ENCODE measurements around the gene IFFO2. TPM values are rescaled to one million over a fixed set of nuclear protein-coding genes. Genes with fewer than 3 reads are reported as not detected.

IFFO2 gene
- total and polyA plus RNA-seq, 2 of the 13 experiments (the other 11 are each of a cell fraction or from before 2014, with no cell fraction given): 7.3 to 16.7 TPM

DNA sequence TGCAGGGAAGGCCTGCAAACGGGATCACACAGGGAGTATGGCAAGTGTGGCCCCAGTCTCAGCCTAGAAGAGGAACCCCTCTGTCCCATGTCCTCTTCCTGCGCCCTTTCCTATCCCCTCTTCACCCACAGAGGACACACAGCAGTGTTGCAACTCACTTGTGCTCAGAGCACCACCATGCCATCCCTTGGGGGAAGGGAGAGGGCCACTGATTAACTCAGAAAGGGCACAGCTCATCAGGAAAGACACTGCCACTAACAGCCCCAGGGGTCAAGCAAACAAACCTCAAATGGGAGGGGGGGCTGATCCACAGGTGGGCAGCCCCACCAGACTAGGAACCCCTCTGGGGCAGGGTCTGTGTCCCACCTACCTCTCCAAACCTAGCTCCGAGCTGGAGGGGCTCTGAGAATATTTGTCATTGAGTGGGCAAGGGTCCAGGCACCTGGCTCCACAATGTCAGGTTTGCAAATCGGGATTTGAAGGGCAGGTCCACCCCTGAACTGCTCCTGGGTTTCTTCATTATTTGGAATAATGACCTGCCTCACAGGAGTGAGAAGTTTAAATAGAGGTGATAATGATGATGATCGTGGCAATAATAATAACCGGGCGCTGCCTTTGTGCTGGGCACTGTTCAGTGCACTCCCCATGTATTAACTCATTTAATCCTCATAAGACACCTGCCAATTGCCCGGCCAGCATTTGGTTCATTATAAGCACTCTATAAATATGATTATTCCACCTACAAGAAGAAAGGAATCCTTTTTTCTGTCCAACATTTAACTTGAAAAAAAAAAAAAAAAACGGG lies 55.1 kb downstream of the IFFO2 start (continued):
- TF ChIP-seq, protein P1, sequence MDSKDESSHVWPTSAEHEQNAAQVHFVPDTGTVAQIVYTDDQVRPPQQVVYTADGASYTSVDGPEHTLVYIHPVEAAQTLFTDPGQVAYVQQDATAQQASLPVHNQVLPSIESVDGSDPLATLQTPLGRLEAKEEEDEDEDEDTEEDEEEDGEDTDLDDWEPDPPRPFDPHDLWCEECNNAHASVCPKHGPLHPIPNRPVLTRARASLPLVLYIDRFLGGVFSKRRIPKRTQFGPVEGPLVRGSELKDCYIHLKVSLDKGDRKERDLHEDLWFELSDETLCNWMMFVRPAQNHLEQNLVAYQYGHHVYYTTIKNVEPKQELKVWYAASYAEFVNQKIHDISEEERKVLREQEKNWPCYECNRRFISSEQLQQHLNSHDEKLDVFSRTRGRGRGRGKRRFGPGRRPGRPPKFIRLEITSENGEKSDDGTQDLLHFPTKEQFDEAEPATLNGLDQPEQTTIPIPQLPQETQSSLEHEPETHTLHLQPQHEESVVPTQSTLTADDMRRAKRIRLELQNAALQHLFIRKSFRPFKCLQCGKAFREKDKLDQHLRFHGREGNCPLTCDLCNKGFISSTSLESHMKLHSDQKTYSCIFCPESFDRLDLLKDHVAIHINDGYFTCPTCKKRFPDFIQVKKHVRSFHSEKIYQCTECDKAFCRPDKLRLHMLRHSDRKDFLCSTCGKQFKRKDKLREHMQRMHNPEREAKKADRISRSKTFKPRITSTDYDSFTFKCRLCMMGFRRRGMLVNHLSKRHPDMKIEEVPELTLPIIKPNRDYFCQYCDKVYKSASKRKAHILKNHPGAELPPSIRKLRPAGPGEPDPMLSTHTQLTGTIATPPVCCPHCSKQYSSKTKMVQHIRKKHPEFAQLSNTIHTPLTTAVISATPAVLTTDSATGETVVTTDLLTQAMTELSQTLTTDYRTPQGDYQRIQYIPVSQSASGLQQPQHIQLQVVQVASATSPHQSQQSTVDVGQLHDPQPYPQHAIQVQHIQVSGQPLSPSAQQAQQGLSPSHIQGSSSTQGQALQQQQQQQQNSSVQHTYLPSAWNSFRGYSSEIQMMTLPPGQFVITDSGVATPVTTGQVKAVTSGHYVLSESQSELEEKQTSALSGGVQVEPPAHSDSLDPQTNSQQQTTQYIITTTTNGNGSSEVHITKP (CRISPR knock-in tag; IDR thresholded peaks at IDR 0.05; ENCODE audit: low read depth): peak; percentile 94
- no peak for TF ChIP-seq JUN (CRISPR knock-in tag; IDR thresholded peaks at IDR 0.05)
- TF ChIP-seq, protein P2, sequence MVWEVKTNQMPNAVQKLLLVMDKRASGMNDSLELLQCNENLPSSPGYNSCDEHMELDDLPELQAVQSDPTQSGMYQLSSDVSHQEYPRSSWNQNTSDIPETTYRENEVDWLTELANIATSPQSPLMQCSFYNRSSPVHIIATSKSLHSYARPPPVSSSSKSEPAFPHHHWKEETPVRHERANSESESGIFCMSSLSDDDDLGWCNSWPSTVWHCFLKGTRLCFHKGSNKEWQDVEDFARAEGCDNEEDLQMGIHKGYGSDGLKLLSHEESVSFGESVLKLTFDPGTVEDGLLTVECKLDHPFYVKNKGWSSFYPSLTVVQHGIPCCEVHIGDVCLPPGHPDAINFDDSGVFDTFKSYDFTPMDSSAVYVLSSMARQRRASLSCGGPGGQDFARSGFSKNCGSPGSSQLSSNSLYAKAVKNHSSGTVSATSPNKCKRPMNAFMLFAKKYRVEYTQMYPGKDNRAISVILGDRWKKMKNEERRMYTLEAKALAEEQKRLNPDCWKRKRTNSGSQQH (CRISPR knock-in tag; IDR thresholded peaks at IDR 0.05; ENCODE audit: low read depth): peak; percentile 95
- peak; percentile 75 for TF ChIP-seq ATF2 (CRISPR knock-in tag; IDR thresholded peaks at IDR 0.05)
- no peak for TF ChIP-seq ZFP62 (CRISPR knock-in tag; IDR thresholded peaks at IDR 0.05)
- TF ChIP-seq CREBL2 (CRISPR knock-in tag; IDR thresholded peaks at IDR 0.05; ENCODE audit: borderline replicate concordance): no peak
- no peak for TF ChIP-seq ZNF282 (IDR thresholded peaks at IDR 0.05; ENCODE audit: partially characterized antibody)
- TF ChIP-seq ERF (CRISPR knock-in tag; IDR thresholded peaks at IDR 0.05): peak; percentile 67; the same call in 1 of the 2 replicates
- TF ChIP-seq FIP1L1 (IDR thresholded peaks at IDR 0.05; ENCODE audit: borderline replicate concordance, insufficient read depth, low read depth, low read length): 0 out of 2 replicates have a peak, but pooled peaks have one; percentile 47
- TF ChIP-seq ZNF124 (CRISPR knock-in tag; IDR thresholded peaks at IDR 0.05): 0 out of 2 replicates have a peak, but pooled peaks have one; percentile 61
- TF ChIP-seq PITX1 (CRISPR knock-in tag; IDR thresholded peaks at IDR 0.05): no peak; the same call in none of the 2 replicates
- TF ChIP-seq KAT8 (CRISPR knock-in tag; IDR thresholded peaks at IDR 0.05): peak; percentile 55; the same call in 1 of the 2 replicates
- TF ChIP-seq, protein P3, sequence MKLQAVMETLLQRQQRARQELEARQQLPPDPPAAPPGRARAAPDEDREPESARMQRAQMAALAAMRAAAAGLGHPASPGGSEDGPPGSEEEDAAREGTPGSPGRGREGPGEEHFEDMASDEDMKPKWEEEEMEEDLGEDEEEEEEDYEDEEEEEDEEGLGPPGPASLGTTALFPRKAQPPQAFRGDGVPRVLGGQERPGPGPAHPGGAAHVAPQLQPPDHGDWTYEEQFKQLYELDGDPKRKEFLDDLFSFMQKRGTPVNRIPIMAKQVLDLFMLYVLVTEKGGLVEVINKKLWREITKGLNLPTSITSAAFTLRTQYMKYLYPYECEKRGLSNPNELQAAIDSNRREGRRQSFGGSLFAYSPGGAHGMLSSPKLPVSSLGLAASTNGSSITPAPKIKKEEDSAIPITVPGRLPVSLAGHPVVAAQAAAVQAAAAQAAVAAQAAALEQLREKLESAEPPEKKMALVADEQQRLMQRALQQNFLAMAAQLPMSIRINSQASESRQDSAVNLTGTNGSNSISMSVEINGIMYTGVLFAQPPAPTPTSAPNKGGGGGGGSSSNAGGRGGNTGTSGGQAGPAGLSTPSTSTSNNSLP (IDR thresholded peaks at IDR 0.05; ENCODE audit: low read depth, low read length): no peak
- TF ChIP-seq, protein P4, sequence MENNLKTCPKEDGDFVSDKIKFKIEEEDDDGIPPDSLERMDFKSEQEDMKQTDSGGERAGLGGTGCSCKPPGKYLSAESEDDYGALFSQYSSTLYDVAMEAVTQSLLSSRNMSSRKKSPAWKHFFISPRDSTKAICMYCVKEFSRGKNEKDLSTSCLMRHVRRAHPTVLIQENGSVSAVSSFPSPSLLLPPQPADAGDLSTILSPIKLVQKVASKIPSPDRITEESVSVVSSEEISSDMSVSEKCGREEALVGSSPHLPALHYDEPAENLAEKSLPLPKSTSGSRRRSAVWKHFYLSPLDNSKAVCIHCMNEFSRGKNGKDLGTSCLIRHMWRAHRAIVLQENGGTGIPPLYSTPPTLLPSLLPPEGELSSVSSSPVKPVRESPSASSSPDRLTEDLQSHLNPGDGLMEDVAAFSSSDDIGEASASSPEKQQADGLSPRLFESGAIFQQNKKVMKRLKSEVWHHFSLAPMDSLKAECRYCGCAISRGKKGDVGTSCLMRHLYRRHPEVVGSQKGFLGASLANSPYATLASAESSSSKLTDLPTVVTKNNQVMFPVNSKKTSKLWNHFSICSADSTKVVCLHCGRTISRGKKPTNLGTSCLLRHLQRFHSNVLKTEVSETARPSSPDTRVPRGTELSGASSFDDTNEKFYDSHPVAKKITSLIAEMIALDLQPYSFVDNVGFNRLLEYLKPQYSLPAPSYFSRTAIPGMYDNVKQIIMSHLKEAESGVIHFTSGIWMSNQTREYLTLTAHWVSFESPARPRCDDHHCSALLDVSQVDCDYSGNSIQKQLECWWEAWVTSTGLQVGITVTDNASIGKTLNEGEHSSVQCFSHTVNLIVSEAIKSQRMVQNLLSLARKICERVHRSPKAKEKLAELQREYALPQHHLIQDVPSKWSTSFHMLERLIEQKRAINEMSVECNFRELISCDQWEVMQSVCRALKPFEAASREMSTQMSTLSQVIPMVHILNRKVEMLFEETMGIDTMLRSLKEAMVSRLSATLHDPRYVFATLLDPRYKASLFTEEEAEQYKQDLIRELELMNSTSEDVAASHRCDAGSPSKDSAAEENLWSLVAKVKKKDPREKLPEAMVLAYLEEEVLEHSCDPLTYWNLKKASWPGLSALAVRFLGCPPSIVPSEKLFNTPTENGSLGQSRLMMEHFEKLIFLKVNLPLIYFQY (CRISPR knock-in tag; IDR thresholded peaks at IDR 0.05; ENCODE audit: borderline replicate concordance): peak; percentile 65; the same call in 1 of the 2 replicates
- TF ChIP-seq, protein P5, sequence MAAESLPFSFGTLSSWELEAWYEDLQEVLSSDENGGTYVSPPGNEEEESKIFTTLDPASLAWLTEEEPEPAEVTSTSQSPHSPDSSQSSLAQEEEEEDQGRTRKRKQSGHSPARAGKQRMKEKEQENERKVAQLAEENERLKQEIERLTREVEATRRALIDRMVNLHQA (CRISPR knock-in tag; IDR thresholded peaks at IDR 0.05): no peak
